Measurements from ENCODE around the gene ATP11A.

ATP11A gene

DNA sequence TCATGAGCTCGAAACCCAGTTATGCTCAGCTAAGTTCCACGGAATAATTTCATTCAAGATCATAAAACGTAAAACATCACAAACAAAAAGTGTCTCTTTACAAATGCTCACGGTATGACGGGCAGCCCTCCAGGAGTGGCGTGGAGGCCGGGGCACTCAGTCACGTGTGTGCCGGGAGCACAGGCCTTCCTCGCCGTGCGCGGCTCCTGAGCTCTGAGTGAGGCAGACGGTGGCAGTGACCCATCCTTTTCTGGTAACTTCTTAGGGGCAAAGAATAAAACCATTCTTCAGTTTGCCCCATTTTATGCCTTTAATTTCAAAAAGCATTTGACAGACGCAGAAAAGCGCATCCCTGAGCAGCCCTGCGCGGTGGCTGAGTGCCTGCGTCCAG, 72.8 kb downstream of the ATP11A start:
- no peak for DNase-seq

GRCh38 chr13:112764028-112764427, 74.2 kb downstream of the ATP11A start:
- DNase-seq = no peak

DNA sequence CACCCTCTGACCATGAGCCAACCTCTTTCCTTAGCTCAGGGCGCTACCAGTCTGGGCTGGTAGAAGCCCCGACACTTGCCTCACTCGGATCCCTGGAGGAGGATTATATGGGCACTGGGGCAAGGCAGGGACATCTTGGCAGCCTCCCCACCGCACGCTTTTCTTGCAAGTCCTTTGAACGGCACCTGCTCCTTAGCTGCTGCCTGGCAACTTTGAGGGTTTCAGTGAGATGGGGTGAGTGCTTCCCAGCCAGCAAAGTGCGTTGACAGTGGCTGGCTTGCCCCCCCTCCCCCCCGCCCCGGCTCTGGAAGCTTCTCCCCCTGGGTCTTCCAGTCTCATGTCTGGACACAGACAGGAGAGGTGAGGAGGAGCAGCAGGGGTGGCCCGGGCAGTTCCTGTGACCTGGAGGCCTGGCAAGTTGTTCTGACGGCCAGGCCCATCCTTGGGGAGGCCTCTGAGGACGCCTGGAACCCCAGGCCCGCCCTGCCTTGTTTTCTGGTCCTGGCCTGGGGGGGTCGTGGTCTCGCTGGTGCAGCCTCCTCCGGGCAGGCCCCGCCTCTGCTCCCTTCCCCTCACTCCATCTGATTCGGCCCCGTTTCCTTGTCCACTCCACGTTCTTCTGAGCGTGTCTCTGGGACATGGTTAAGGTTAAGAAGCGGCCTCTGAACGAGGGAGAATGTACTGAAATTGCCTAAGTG, 75.2 kb downstream of the ATP11A start:
- DNase-seq = no peak

DNA sequence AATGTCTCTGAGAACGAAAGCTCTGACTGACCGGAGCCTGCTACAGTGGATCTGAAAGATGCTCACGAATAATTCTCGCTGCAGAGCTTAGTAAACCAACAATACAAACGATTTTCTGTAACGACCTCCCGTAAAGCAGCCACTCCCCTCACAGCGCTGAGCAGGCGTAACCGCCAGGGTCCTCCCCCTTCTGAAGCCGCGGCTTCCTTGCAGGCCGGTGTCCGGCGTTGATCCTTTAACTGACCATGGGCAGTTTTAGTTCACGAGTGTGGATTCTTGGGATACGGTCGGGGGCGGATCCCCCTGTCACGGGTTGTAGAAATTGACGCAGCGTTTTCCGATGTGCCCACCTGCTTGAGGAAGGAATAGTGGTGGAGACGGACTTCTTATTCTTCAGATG, 75.9 kb downstream of the ATP11A start:
- DNase-seq = no peak

- no peak for DNase-seq
Measured at GRCh38 chr13:112766336-112766735, 76.5 kb downstream of the ATP11A start.

DNA sequence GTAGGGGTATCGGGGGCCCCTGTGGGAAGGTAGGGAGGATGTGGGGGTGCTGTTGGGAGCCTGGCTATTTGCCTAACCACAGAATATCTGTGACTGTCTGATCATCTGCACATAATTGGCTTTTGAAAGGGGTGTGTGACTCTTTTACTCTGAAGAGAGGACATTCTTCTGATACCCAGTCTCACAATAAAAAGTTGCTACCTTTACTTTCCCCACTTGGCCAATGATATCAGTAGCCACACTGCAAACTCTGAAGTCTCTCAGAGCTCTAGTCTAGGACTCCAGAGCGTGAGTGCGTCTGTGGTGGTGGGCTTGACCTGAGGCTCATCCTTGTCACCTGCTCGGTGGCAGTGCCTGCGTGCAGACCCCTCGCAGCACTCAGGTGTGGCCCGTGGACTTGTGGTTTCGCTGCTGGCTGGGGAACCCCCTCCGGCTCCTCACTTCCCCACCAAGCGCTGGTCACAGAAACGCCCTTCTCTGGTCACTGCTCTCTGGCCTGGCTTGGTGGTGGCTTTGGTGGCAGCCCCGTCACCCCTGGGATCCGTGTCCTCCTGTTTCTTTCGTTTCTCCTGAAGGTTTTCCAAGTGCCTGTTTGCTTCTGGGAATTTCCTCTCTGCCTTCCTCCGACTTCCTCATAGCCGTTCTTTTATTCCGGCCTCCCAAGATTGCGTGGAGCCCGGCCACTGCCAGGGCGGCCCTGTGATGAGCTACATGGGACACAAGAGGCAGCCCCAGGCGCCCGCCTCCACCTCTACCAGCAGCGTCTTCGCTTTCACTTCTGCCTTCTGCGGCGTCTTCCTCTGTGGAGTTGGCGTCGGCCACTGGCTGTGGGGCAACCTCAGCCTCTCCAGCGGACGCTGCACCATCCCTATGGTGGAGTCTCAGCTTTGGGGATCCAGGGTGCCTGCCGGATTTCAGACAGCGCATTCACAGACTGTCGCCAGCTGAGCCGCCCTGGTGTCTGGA, 78.0 kb downstream of the ATP11A start:
- DNase-seq = no peak

DNA sequence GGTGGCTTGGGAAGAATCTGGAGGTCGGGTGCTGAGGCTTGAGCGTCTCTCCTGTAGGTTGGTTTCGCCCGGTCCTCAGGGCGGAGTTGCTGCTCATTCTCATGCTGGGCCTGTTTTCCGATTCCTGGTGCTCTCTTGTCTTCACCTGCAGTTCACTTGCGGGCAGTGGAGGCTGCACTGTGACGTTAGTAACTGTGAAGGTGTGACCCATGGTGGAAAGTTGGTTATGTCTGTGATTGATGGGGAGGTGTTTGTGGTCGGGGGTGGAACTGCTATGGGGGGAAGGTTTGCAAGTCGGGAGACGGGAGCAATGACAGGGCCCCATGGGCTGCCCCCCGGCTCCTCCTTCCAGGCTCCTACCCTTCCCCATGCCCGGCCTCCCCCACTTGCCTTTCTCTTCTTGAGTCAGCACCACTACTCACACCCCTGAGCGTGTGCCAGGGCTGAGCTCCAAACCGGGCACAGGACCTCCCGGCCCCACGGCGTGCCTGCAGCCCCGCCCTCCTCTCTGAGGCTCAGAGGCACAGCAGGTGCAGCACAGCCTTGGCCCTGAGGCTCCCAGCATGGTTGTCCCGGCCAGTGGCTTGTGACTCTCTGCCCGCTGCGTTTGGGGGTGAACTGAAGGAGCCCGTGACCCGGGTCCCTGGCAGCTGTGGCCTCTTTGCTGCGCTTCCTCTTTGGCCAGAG, 79.1 kb downstream of the ATP11A start:
- DNase-seq = no peak

DNA sequence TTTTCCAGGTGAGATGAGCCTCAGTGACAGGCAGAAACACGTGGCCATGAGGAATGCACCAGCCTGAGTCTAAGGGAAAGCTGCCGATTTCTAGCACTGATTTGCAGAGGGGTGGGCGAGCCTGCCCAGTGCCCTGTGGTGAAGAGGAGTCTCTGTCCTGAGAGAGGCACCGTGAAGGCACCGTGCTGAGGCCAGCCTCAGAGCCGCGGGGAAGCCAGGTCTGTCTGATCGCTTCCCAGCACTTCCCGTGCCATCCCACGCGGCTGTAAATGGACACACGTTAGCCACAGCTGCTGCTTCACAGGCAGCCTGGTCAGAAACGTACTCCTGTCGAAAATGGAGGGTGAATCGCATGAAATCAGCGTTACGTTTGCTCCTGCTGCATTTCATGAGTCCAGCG, 79.8 kb downstream of the ATP11A start:
- DNase-seq = no peak

- no peak for DNase-seq
Measured at GRCh38 chr13:112770504-112770903, 80.7 kb downstream of the ATP11A start.

DNA sequence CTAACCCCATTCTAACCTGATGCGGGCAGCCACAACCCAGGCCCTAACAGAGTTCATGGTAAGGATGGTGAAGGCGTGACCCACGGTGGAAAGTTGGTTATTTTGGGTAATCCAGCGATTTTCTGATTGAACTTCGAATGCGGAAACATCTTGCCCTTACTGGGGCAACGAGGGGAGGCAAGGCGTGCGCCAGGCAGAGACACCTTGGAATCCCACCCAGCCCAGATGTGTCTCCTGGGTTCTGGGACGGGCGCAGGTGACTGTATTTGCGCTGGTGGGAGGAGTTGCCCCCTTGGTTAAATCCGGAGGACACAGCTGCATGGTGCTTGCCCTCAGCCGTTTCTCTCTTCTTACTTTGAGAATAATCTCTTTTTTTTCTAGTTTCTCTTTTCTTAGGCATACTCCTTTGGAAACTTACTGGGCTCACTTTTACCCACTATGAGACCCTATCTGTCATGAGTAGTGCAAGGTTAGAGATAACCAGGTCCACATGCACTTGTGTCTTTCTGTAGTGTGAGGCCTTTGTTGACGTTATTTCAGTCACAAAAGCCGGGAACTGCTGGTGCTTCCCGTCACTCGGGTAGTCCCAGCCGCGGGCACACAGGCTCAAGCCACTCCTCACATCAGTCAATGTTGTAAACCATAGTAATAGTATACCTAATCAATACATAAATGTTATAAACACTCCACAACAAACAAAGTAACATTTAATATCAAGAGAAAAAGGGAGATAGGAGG, 81.5 kb downstream of the ATP11A start:
- no peak for DNase-seq

- DNase-seq = no peak
Measured at GRCh38 chr13:112771877-112772538, 82.2 kb downstream of the ATP11A start.

GRCh38 chr13:112772539-112772909, 82.7 kb downstream of the ATP11A start:
- DNase-seq = no peak

DNA sequence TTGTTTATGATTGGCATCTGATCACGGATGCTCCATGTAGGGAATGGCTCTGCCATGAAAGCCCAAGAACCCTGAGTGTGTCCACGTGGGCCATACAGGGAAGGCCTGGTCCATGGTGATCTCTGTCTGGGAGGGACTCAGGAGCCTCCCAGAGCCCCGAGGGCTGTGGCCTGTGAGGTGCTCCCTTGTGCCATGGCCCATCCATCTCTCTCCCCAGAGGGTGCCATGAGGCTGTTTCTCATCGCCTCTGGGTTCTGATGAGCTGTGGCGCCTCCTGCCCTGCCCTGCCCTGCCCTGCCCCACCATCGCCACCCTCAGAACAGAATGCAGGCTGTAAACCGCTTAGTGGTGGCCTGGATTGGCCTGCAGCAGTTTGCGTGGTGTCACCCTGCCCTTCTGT, 83.1 kb downstream of the ATP11A start:
- DNase-seq = no peak

- DNase-seq = no peak
Measured at GRCh38 chr13:112773601-112774447, 84.0 kb downstream of the ATP11A start.

DNA sequence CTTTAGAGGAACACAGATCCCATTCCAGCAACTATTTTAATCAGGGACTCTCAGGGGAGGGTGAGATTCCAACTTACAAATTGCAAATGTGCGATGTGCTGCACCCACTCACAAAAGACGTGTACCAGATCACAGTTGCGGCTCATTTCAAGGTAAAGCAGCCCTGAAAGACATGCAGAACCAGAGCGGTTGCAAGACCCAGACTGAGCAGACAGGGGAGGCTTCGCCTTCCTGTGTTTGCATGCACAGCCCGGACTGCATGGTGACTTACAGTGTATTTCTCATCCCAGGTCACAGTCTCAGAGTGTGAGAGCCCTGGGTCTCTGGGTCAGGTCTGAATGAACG, 84.6 kb downstream of the ATP11A start:
- DNase-seq = no peak

DNA sequence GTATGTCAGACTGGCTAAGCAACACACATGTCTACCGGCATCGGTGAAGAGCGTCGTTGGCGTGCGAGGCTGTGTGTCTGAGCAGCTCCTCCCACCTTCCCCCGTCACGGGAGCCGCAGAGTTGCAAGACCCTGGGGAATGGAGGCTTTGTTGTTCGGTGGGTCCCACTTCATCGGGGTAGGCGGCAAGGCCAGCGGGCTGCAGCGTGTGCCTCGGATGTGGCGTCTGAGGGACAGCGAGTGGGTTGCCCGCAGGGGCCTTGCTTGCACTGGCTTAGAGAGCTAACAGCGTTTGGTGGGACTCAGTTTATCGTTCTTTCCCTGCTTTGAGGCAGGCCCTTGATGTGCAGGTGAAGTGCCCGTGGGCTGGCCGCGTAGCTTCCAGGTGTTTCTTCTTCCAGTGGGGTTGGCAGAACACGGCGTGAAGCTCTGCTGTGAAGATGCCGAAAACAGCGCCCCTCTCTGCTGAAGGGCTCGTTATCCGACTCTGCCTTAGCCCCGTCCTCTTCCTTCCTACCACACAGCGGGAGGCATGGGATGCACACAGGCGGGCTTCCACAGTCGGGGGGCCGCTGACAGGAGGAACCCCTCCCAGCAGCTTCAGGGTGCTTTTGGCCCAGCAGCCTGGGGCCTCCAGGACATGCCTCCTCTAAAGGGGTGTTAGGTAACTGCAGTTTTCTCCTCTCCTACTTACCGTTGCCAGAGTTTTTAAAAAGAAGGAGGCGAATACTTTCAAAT, 85.2 kb downstream of the ATP11A start:
- DNase-seq = no peak

- DNase-seq = no peak
Measured at GRCh38 chr13:112775791-112776279, 86.0 kb downstream of the ATP11A start.

DNA sequence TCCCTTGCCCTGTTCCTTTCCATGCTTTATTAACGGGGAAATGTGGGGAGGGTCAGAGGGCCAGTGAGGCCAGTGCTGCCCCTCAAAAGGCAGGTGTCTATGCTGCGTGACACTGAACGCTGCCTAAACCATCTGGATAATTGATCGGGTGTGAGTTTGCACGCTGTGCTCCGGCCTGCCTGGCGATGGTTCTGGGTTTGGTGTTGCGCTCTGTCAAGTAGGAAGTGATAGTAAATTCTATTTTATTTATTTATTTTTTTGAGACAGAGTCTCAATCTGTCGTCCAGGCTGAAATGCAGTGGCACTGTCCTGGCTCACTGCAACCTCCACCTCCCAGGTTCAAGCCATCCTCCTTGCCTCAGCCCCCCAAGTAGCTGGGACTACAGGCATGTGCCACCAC, 86.5 kb downstream of the ATP11A start:
- DNase-seq = no peak

DNA sequence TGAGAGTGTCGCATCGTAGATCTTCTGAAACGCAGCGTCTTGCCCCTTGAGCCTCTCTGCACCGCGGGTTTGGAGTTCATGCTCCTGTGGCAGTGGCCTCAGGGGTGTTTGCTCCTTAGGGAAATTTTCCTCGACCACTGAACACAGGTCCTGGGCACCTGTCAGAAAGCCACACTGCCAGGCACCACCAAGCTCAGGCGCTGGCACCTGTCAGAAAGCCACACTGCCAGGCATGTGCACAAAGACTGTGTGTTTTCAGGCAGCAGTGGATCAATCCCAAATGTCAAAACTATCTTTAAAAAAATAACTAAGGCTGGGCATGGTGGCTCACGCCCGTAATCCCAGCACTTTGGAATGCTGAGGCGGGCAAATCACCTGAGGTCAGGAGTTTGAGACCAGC, 87.1 kb downstream of the ATP11A start:
- DNase-seq = no peak

- no peak for DNase-seq
Measured at GRCh38 chr13:112777637-112778406, 88.0 kb downstream of the ATP11A start.
